SK-N-SH (cell line): Measurements from ENCODE around the gene PLA2G6. TPM values are rescaled to one million over a fixed set of nuclear protein-coding genes. Genes with fewer than 3 reads are reported as not detected.

Source experiments
- CTCF ChIA-PET: fragments of 300-600, 350-600 bp; formaldehyde crosslinking; extraction: SDS; loops from one replicate; lab custom pipeline; 2021; lab: Yijun Ruan, JAX
- POLR2A ChIA-PET: fragments of 350-600 bp; sonication (Branson Sonifier 250); formaldehyde crosslinking; extraction: SDS; loops from one replicate; lab custom pipeline; 2020; ENCODE audit warnings: antibody characterized with exemption, inconsistent platforms; lab: Yijun Ruan, JAX
- DNase-seq: peaks from one replicate; pipeline ENCODE4 v3.0.0; 2012
- H2AFZ ChIP-seq: fragments of 200-600 bp; sonication (generic); 2 replicates; pipeline ENCODE4 v1.8.1; 2016; ENCODE audit warnings: antibody characterized with exemption, mild to moderate bottlenecking, low read depth
- H3F3A ChIP-seq: fragments of 200-600 bp; sonication (generic); replicated peaks from 2 replicates; pipeline ENCODE3; 2016; ENCODE audit warnings: antibody characterized with exemption, mild to moderate bottlenecking; ENCODE audit not compliant: insufficient read depth
- H3K27ac ChIP-seq, 2 experiments: fragments of 200-500 bp in 1 of 2; fragments of 200-600 bp in 1 of 2; sonication (Bioruptor generic) in 1 of 2; sonication (generic), shearing (Covaris generic) in 1 of 2; 2 replicates each; pipeline versions ENCODE4 v1.5.1 to v1.6.1; 2014 to 2016; ENCODE audit warnings: low read depth in 2 of 2, inconsistent platforms in 1 of 2, low read length in 1 of 2, mild to moderate bottlenecking in 1 of 2, mixed read lengths in 1 of 2
- H3K27me3 ChIP-seq: fragments of 200-600 bp; sonication (generic), shearing (Covaris generic); 2 replicates; pipeline ENCODE4 v1.6.1; 2016; ENCODE audit warnings: mixed run types; ENCODE audit not compliant: insufficient read depth
- H3K36me3 ChIP-seq, 2 experiments: fragments of 200-500 bp in 1 of 2; fragments of 200-600 bp in 1 of 2; sonication (Bioruptor generic) in 1 of 2; sonication (generic) in 1 of 2; replicated peaks in 1 of 2; 2 replicates each; pipeline versions ENCODE3 to v1.5.1; 2014 to 2016; ENCODE audit warnings: low read length in 1 of 2, mild to moderate bottlenecking in 1 of 2; ENCODE audit not compliant: insufficient read depth in 2 of 2, control insufficient read depth in 1 of 2
- H3K4me1 ChIP-seq, 2 experiments: fragments of 200-500 bp in 1 of 2; fragments of 200-600 bp in 1 of 2; sonication (Bioruptor generic) in 1 of 2; sonication (generic), shearing (Covaris generic) in 1 of 2; 2 replicates each; pipeline versions ENCODE4 v1.5.1 to v1.6.1; 2014 to 2016; ENCODE audit warnings: low read depth in 1 of 2, low read length in 1 of 2, mixed run types in 1 of 2; ENCODE audit not compliant: insufficient read depth in 2 of 2, control insufficient read depth in 1 of 2
- H3K4me2 ChIP-seq: fragments of 200-600 bp; sonication (generic), shearing (Covaris generic); 2 replicates; pipeline ENCODE4 v1.6.1; 2017; ENCODE audit warnings: mixed run types
- H3K4me3 ChIP-seq, 2 experiments: fragments of 200-500 bp in 1 of 2; fragments of 200-600 bp in 1 of 2; sonication (Bioruptor generic) in 1 of 2; sonication (generic), shearing (Covaris generic) in 1 of 2; 2 replicates each; pipeline versions ENCODE4 v1.5.1 to v1.8.1; 2014 to 2016; ENCODE audit warnings: low read depth in 2 of 2, inconsistent platforms in 1 of 2, low read length in 1 of 2, mild to moderate bottlenecking in 1 of 2, mixed read lengths in 1 of 2, moderate library complexity in 1 of 2
- H3K79me2 ChIP-seq: fragments of 200-600 bp; sonication (generic); 2 replicates; pipeline ENCODE4 v1.8.1; 2017; ENCODE audit warnings: mild to moderate bottlenecking; ENCODE audit not compliant: insufficient read depth
- H3K9ac ChIP-seq: fragments of 200-600 bp; sonication (generic); 2 replicates; pipeline ENCODE4 v1.6.1; 2017; ENCODE audit warnings: mixed run types
- H3K9me2 ChIP-seq: fragments of 200-600 bp; sonication (generic); 2 replicates; pipeline ENCODE4 v1.6.1; 2017; ENCODE audit warnings: mixed run types
- H3K9me3 ChIP-seq: fragments of 200-600 bp; sonication (generic); 2 replicates; pipeline ENCODE4 v1.6.1; 2017; ENCODE audit warnings: mixed run types, mild to moderate bottlenecking, moderate library complexity
- H4K20me1 ChIP-seq: fragments of 200-600 bp; sonication (generic); 2 replicates; pipeline ENCODE4 v1.6.1; 2017; ENCODE audit warnings: mild to moderate bottlenecking, mixed run types; ENCODE audit not compliant: insufficient read depth
- ELF1 ChIP-seq: IDR thresholded peaks from 2 replicates; pipeline ENCODE4 v1.4.0; 2012
- EP300 ChIP-seq, 2 experiments: IDR thresholded peaks; 2 replicates each; pipeline versions ENCODE4 v1.4.0 to v1.6.1; 2012; ENCODE audit warnings: borderline replicate concordance in 1 of 2, low read depth in 1 of 2, low read length in 1 of 2
- FOXJ3 ChIP-seq: sonication (generic); formaldehyde crosslinking; IDR thresholded peaks from 2 replicates; pipeline ENCODE4 v1.5.1; 2020; ENCODE audit warnings: mild to moderate bottlenecking, missing genetic modification reagents
- FOXM1 ChIP-seq: IDR thresholded peaks from 2 replicates; pipeline ENCODE4 v1.4.0; 2012; ENCODE audit warnings: low read depth, mild to moderate bottlenecking
- GABPA ChIP-seq: IDR thresholded peaks from 2 replicates; pipeline ENCODE4 v1.4.0; 2012; ENCODE audit warnings: low read depth, mild to moderate bottlenecking
- GATA2 ChIP-seq: sonication (generic); formaldehyde crosslinking; IDR thresholded peaks from 2 replicates; pipeline ENCODE4 v1.5.0; 2020; ENCODE audit warnings: mild to moderate bottlenecking, missing genetic modification reagents
- IRF3 ChIP-seq: fragments of 150-350 bp; IDR thresholded peaks from 2 replicates; pipeline ENCODE4 v1.6.1; 2016; ENCODE audit warnings: mild to moderate bottlenecking, low read depth, low read length
- JUND ChIP-seq: IDR thresholded peaks from 2 replicates; pipeline ENCODE4 v1.4.0; 2012
- MEF2A ChIP-seq: IDR thresholded peaks from 2 replicates; pipeline ENCODE4 v1.4.0; 2012; ENCODE audit warnings: low read depth, borderline replicate concordance
- NFIC ChIP-seq: IDR thresholded peaks from 2 replicates; pipeline ENCODE4 v1.4.0; 2012; ENCODE audit warnings: borderline replicate concordance
- PBX3 ChIP-seq: IDR thresholded peaks from 2 replicates; pipeline ENCODE4; 2012
- POLR2AphosphoS5 ChIP-seq: IDR thresholded peaks from 2 replicates; pipeline ENCODE4 v1.6.1; 2012; ENCODE audit warnings: low read depth, low read length
- RAD21 ChIP-seq: IDR thresholded peaks from 2 replicates; pipeline ENCODE4 v1.6.1; 2012; ENCODE audit warnings: mild to moderate bottlenecking, low read length
- RFX5 ChIP-seq: IDR thresholded peaks from 2 replicates; pipeline ENCODE4 v1.6.1; 2012; ENCODE audit warnings: mild to moderate bottlenecking, improper control_type of control experiment, low read length
- SIN3A ChIP-seq: IDR thresholded peaks from 2 replicates; pipeline ENCODE4 v1.6.1; 2012; ENCODE audit warnings: low read depth, mild to moderate bottlenecking, low read length, moderate library complexity, borderline replicate concordance
- SMC3 ChIP-seq: IDR thresholded peaks from 2 replicates; pipeline ENCODE4 v1.6.1; 2012; ENCODE audit warnings: low read depth, low read length, improper control_type of control experiment
- TAF1 ChIP-seq: IDR thresholded peaks from 2 replicates; pipeline ENCODE4 v1.6.1; 2012; ENCODE audit warnings: low read depth, mild to moderate bottlenecking, low read length, moderate library complexity, borderline replicate concordance
- TCF12 ChIP-seq: IDR thresholded peaks from 2 replicates; pipeline ENCODE4 v1.4.0; 2012
- WGBS: methylation state at CpG from one replicate; pipeline ENCODE4 v1.1.6; 2017; ENCODE audit warnings: low lambda C conversion rate; 5-methylcytosine and 5-hydroxymethylcytosine counted together
- polyA plus RNA-seq, 3 experiments: library from polyadenylated mRNA; depleted of rRNA; stranded (reverse); fragments of >200 nt; gene quantifications; 2 replicates each; pipeline ENCODE4 v1.2.3, GENCODE V29; 2012
- TF ChIP-seq, protein P1 (sequence below): fragments of 200-600 bp; sonication (generic); IDR thresholded peaks from 2 replicates; pipeline ENCODE4 v1.6.1; 2017; ENCODE audit warnings: antibody characterized with exemption, mild to moderate bottlenecking, moderate library complexity
- TF ChIP-seq, protein P2 (sequence below): IDR thresholded peaks from 2 replicates; pipeline ENCODE4 v1.4.0; 2012; ENCODE audit warnings: low read depth, borderline replicate concordance
- TF ChIP-seq, protein P3 (sequence below): IDR thresholded peaks from 2 replicates; pipeline ENCODE4 v1.4.0; 2012; ENCODE audit warnings: low read depth, borderline replicate concordance

The PLA2G6 gene
- polyA plus RNA-seq, 1 of the 3 experiments (the other 2 are of a cell fraction), result 10.5 TPM

DNA sequence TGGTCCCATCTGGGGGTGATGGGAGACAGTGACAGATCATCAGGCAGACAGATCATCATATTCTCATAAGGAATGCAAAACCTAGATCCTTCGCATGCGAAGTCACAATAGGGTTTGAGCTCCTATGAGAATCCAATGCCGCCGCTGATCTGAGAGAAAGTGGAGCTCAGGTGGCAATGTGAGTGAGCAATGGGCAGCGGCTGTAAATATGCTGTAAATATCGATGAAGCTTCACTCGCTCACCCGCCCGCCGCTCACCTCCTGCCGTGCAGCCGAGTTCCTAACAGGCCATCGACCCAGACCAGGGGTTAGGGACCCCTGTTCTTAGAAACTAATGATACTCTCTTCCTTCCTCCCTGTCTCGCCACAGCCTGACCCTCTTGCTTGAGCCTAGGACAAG is 9.4 kb upstream of the PLA2G6 start:
- no peak for TF ChIP-seq SIN3A
- TF ChIP-seq JUND, result no peak
- no peak for TF ChIP-seq NFIC
- no peak for TF ChIP-seq MEF2A
- TF ChIP-seq, protein P1, sequence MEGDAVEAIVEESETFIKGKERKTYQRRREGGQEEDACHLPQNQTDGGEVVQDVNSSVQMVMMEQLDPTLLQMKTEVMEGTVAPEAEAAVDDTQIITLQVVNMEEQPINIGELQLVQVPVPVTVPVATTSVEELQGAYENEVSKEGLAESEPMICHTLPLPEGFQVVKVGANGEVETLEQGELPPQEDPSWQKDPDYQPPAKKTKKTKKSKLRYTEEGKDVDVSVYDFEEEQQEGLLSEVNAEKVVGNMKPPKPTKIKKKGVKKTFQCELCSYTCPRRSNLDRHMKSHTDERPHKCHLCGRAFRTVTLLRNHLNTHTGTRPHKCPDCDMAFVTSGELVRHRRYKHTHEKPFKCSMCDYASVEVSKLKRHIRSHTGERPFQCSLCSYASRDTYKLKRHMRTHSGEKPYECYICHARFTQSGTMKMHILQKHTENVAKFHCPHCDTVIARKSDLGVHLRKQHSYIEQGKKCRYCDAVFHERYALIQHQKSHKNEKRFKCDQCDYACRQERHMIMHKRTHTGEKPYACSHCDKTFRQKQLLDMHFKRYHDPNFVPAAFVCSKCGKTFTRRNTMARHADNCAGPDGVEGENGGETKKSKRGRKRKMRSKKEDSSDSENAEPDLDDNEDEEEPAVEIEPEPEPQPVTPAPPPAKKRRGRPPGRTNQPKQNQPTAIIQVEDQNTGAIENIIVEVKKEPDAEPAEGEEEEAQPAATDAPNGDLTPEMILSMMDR, result no peak
- no peak for TF ChIP-seq TAF1
- TF ChIP-seq IRF3, result no peak
- TF ChIP-seq, protein P2, sequence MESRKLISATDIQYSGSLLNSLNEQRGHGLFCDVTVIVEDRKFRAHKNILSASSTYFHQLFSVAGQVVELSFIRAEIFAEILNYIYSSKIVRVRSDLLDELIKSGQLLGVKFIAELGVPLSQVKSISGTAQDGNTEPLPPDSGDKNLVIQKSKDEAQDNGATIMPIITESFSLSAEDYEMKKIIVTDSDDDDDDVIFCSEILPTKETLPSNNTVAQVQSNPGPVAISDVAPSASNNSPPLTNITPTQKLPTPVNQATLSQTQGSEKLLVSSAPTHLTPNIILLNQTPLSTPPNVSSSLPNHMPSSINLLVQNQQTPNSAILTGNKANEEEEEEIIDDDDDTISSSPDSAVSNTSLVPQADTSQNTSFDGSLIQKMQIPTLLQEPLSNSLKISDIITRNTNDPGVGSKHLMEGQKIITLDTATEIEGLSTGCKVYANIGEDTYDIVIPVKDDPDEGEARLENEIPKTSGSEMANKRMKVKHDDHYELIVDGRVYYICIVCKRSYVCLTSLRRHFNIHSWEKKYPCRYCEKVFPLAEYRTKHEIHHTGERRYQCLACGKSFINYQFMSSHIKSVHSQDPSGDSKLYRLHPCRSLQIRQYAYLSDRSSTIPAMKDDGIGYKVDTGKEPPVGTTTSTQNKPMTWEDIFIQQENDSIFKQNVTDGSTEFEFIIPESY, result no peak
- TF ChIP-seq GATA2, result no peak
- TF ChIP-seq TCF12, result no peak
- TF ChIP-seq FOXM1, result no peak
- H4K20me1 ChIP-seq, result no peaks in the 10 kb centered on the region
- H3K79me2 ChIP-seq, result no peaks in the 10 kb centered on the region
- no peak overlapping the region for H3K27ac ChIP-seq
- DNase-seq, result no peak
- WGBS, result 92% methylated on average over 7 of the region's 14 CpGs
- POLR2A ChIA-PET, result no interaction called here
- CTCF ChIA-PET, result interaction anchor here (0.6 to 1.4 kb wide), 2 partner anchors 9 to 27 kb away, joined by 3 to 4 read pairs; partner anchors contain the start of gene PLA2G6
- no peaks in the 10 kb centered on the region for H3K36me3 ChIP-seq
- H3K4me1 ChIP-seq, result peaks cover 0 to 4% of the 10 kb centered on the region in 2 experiments; a peak in 1 of 4 replicates
- H3K4me2 ChIP-seq, result no peak overlapping the region
- no peak overlapping the region for H3K4me3 ChIP-seq
- H3K9ac ChIP-seq, result no peak overlapping the region
- H3K27me3 ChIP-seq, result no peaks in the 10 kb centered on the region
- no peaks in the 10 kb centered on the region for H3K9me2 ChIP-seq
- H3F3A ChIP-seq, result no peaks in the 10 kb centered on the region
- no peak overlapping the region for H2AFZ ChIP-seq
- H3K9me3 ChIP-seq, result no peaks in the 10 kb centered on the region

DNA sequence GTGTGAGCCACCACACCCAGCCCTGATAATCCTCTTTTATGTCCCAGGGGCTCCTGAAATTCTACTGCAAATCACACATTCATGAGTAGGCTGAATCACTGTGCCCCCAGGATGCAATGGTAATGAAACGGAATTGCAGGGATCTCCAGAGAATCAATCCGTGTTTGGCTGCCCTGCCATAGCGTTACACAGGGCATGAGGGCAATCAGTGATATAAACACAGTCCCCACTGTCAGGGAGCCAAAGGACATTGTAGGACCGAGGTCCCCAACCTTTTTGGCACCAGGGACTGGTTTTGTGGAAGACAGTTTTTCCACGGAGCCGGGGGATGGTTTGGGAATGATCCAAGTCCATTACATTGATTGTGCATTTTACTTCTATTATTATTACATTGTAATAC is 9.0 kb upstream of the PLA2G6 start:
- no peak overlapping the region for H3K4me2 ChIP-seq
- ChIA-PET POLR2A (no interaction called here), CTCF (interaction anchor here (1.4 kb wide), 1 partner anchor 27 kb away, joined by 4 read pairs; no protein-coding TSS in a partner anchor)
- no peaks in the 10 kb centered on the region for H3K79me2 ChIP-seq
- no peak overlapping the region for H3K27ac ChIP-seq
- no peaks in the 10 kb centered on the region for H3K36me3 ChIP-seq
- H3K27me3 ChIP-seq, result no peaks in the 10 kb centered on the region
- H3K9me2 ChIP-seq, result no peaks in the 10 kb centered on the region
- WGBS, result 93% methylated on average over 2 of the region's 6 CpGs
- no peak overlapping the region for H3K4me3 ChIP-seq
- H3K9me3 ChIP-seq, result no peaks in the 10 kb centered on the region
- no peaks in the 10 kb centered on the region for H3F3A ChIP-seq
- no peak overlapping the region for H3K9ac ChIP-seq
- H3K4me1 ChIP-seq, result peaks cover 0 to 4% of the 10 kb centered on the region in 2 experiments; a peak in 1 of 4 replicates
- no peaks in the 10 kb centered on the region for H4K20me1 ChIP-seq
- no peak overlapping the region for H2AFZ ChIP-seq
- DNase-seq, result no peak
- TF ChIP-seq EP300 (IDR thresholded peaks at IDR 0.05; ENCODE audit: borderline replicate concordance in 1 of 2, low read depth in 1 of 2, low read length in 1 of 2) (no peak), FOXJ3 (no peak), RAD21 (no peak), TCF12 (no peak), JUND (no peak), POLR2AphosphoS5 (no peak), PBX3 (no peak), RFX5 (no peak), GABPA (no peak), ELF1 (no peak), SMC3 (no peak)
- TF ChIP-seq, protein P1, result no peak
- TF ChIP-seq, protein P3, sequence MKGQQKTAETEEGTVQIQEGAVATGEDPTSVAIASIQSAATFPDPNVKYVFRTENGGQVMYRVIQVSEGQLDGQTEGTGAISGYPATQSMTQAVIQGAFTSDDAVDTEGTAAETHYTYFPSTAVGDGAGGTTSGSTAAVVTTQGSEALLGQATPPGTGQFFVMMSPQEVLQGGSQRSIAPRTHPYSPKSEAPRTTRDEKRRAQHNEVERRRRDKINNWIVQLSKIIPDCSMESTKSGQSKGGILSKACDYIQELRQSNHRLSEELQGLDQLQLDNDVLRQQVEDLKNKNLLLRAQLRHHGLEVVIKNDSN, result no peak
